SK-N-SH (cell line): ENCODE results near the gene IL15. TPM values are rescaled to one million over a fixed set of nuclear protein-coding genes. Genes with fewer than 3 reads are reported as not detected.

Experiments
- CTCF ChIA-PET: fragments of 300-600, 350-600 bp; formaldehyde crosslinking; extraction: SDS; loops from one replicate; lab custom pipeline; 2021; lab: Yijun Ruan, JAX
- POLR2A ChIA-PET: fragments of 350-600 bp; sonication (Branson Sonifier 250); formaldehyde crosslinking; extraction: SDS; loops from one replicate; lab custom pipeline; 2020; ENCODE audit warnings: antibody characterized with exemption, inconsistent platforms; lab: Yijun Ruan, JAX
- DNase-seq: peaks from one replicate; pipeline ENCODE4 v3.0.0; 2012
- H2AFZ ChIP-seq: fragments of 200-600 bp; sonication (generic); 2 replicates; pipeline ENCODE4 v1.8.1; 2016; ENCODE audit warnings: antibody characterized with exemption, mild to moderate bottlenecking, low read depth
- H3F3A ChIP-seq: fragments of 200-600 bp; sonication (generic); replicated peaks from 2 replicates; pipeline ENCODE3; 2016; ENCODE audit warnings: antibody characterized with exemption, mild to moderate bottlenecking; ENCODE audit not compliant: insufficient read depth
- H3K27ac ChIP-seq, 2 experiments: fragments of 200-500 bp in 1 of 2; fragments of 200-600 bp in 1 of 2; sonication (Bioruptor generic) in 1 of 2; sonication (generic), shearing (Covaris generic) in 1 of 2; 2 replicates each; pipeline versions ENCODE4 v1.5.1 to v1.6.1; 2014 to 2016; ENCODE audit warnings: low read depth in 2 of 2, inconsistent platforms in 1 of 2, low read length in 1 of 2, mild to moderate bottlenecking in 1 of 2, mixed read lengths in 1 of 2
- H3K27me3 ChIP-seq: fragments of 200-600 bp; sonication (generic), shearing (Covaris generic); 2 replicates; pipeline ENCODE4 v1.6.1; 2016; ENCODE audit warnings: mixed run types; ENCODE audit not compliant: insufficient read depth
- H3K36me3 ChIP-seq, 2 experiments: fragments of 200-500 bp in 1 of 2; fragments of 200-600 bp in 1 of 2; sonication (Bioruptor generic) in 1 of 2; sonication (generic) in 1 of 2; replicated peaks in 1 of 2; 2 replicates each; pipeline versions ENCODE3 to v1.5.1; 2014 to 2016; ENCODE audit warnings: low read length in 1 of 2, mild to moderate bottlenecking in 1 of 2; ENCODE audit not compliant: insufficient read depth in 2 of 2, control insufficient read depth in 1 of 2
- H3K4me1 ChIP-seq, 2 experiments: fragments of 200-500 bp in 1 of 2; fragments of 200-600 bp in 1 of 2; sonication (Bioruptor generic) in 1 of 2; sonication (generic), shearing (Covaris generic) in 1 of 2; 2 replicates each; pipeline versions ENCODE4 v1.5.1 to v1.6.1; 2014 to 2016; ENCODE audit warnings: low read depth in 1 of 2, low read length in 1 of 2, mixed run types in 1 of 2; ENCODE audit not compliant: insufficient read depth in 2 of 2, control insufficient read depth in 1 of 2
- H3K4me2 ChIP-seq: fragments of 200-600 bp; sonication (generic), shearing (Covaris generic); 2 replicates; pipeline ENCODE4 v1.6.1; 2017; ENCODE audit warnings: mixed run types
- H3K4me3 ChIP-seq, 2 experiments: fragments of 200-500 bp in 1 of 2; fragments of 200-600 bp in 1 of 2; sonication (Bioruptor generic) in 1 of 2; sonication (generic), shearing (Covaris generic) in 1 of 2; 2 replicates each; pipeline versions ENCODE4 v1.5.1 to v1.8.1; 2014 to 2016; ENCODE audit warnings: low read depth in 2 of 2, inconsistent platforms in 1 of 2, low read length in 1 of 2, mild to moderate bottlenecking in 1 of 2, mixed read lengths in 1 of 2, moderate library complexity in 1 of 2
- H3K79me2 ChIP-seq: fragments of 200-600 bp; sonication (generic); 2 replicates; pipeline ENCODE4 v1.8.1; 2017; ENCODE audit warnings: mild to moderate bottlenecking; ENCODE audit not compliant: insufficient read depth
- H3K9ac ChIP-seq: fragments of 200-600 bp; sonication (generic); 2 replicates; pipeline ENCODE4 v1.6.1; 2017; ENCODE audit warnings: mixed run types
- H3K9me2 ChIP-seq: fragments of 200-600 bp; sonication (generic); 2 replicates; pipeline ENCODE4 v1.6.1; 2017; ENCODE audit warnings: mixed run types
- H3K9me3 ChIP-seq: fragments of 200-600 bp; sonication (generic); 2 replicates; pipeline ENCODE4 v1.6.1; 2017; ENCODE audit warnings: mixed run types, mild to moderate bottlenecking, moderate library complexity
- H4K20me1 ChIP-seq: fragments of 200-600 bp; sonication (generic); 2 replicates; pipeline ENCODE4 v1.6.1; 2017; ENCODE audit warnings: mild to moderate bottlenecking, mixed run types; ENCODE audit not compliant: insufficient read depth
- CHD2 ChIP-seq: fragments of 150-350 bp; IDR thresholded peaks from 2 replicates; pipeline ENCODE4 v1.6.1; 2018; ENCODE audit warnings: low read length; ENCODE audit not compliant: partially characterized antibody
- CTCF ChIP-seq: fragments of 200-600 bp; sonication (generic); IDR thresholded peaks from 2 replicates; pipeline ENCODE4 v1.6.1; 2017; ENCODE audit warnings: antibody characterized with exemption, mild to moderate bottlenecking, moderate library complexity
- FOXM1 ChIP-seq: IDR thresholded peaks from 2 replicates; pipeline ENCODE4 v1.4.0; 2012; ENCODE audit warnings: low read depth, mild to moderate bottlenecking
- GABPA ChIP-seq: IDR thresholded peaks from 2 replicates; pipeline ENCODE4 v1.4.0; 2012; ENCODE audit warnings: low read depth, mild to moderate bottlenecking
- GATA2 ChIP-seq: sonication (generic); formaldehyde crosslinking; IDR thresholded peaks from 2 replicates; pipeline ENCODE4 v1.5.0; 2020; ENCODE audit warnings: mild to moderate bottlenecking, missing genetic modification reagents
- MAX ChIP-seq: IDR thresholded peaks from 2 replicates; pipeline ENCODE4 v1.4.0; 2012; ENCODE audit warnings: low read depth
- MXI1 ChIP-seq: IDR thresholded peaks from 2 replicates; pipeline ENCODE4 v1.6.1; 2012; ENCODE audit warnings: mild to moderate bottlenecking, low read depth, low read length, improper control_type of control experiment
- RAD21 ChIP-seq: IDR thresholded peaks from 2 replicates; pipeline ENCODE4 v1.6.1; 2012; ENCODE audit warnings: mild to moderate bottlenecking, low read length
- REST ChIP-seq: IDR thresholded peaks from 2 replicates; pipeline ENCODE4 v1.6.1; 2012; ENCODE audit warnings: mild to moderate bottlenecking, low read depth, low read length, moderate library complexity
- SMC3 ChIP-seq: IDR thresholded peaks from 2 replicates; pipeline ENCODE4 v1.6.1; 2012; ENCODE audit warnings: low read depth, low read length, improper control_type of control experiment
- ZBTB33 ChIP-seq: IDR thresholded peaks from 2 replicates; pipeline ENCODE4 v1.4.0; 2012; ENCODE audit warnings: low read depth, borderline replicate concordance
- WGBS: methylation state at CpG from one replicate; pipeline ENCODE4 v1.1.6; 2017; ENCODE audit warnings: low lambda C conversion rate; 5-methylcytosine and 5-hydroxymethylcytosine counted together
- polyA plus RNA-seq, 3 experiments: library from polyadenylated mRNA; depleted of rRNA; stranded (reverse); fragments of >200 nt; gene quantifications; 2 replicates each; pipeline ENCODE4 v1.2.3, GENCODE V29; 2012

The IL15 gene
- polyA plus RNA-seq, 1 of the 3 experiments (the other 2 are of a cell fraction): 3.7 TPM

GRCh38 chr4:141635736-141636081, 674 bp upstream of the IL15 start:
- Histone ChIP-seq H3F3A (no peaks in the 10 kb centered on the region), H3K27ac (no peak overlapping the region), H3K4me1 (peaks cover 0 to 7% of the 10 kb centered on the region in 2 experiments; a peak in 2 of 4 replicates), H4K20me1 (no peaks in the 10 kb centered on the region), H3K36me3 (no peaks in the 10 kb centered on the region), H2AFZ (peak overlapping the region; percentile 86), H3K9ac (0 out of 2 replicates have a peak overlapping the region, but pooled peaks have one; percentile 81), H3K27me3 (no peaks in the 10 kb centered on the region), H3K9me2 (no peaks in the 10 kb centered on the region), H3K9me3 (no peaks in the 10 kb centered on the region), H3K79me2 (peaks cover 4% of the 10 kb centered on the region; the same call in 1 of the 2 replicates), H3K4me2 (peak overlapping the region; percentile 75), H3K4me3 (peak overlapping the region; percentile 87 to 88; a peak in 3 of 4 replicates)
- CTCF ChIA-PET: interaction anchor here (1.3 kb wide), 1 partner anchor 10 kb away, joined by 3 read pairs; no protein-coding TSS in a partner anchor
- no peak for DNase-seq
- POLR2A ChIA-PET: interaction anchor here (0.7 kb wide), 1 partner anchor 236 kb away, joined by 3 read pairs; no protein-coding TSS in a partner anchor
- TF ChIP-seq GABPA: no peak
- TF ChIP-seq SMC3: no peak
- no peak for TF ChIP-seq GATA2 (CRISPR knock-in tag)
- no peak for TF ChIP-seq CTCF
- no peak for TF ChIP-seq FOXM1
- no peak for TF ChIP-seq RAD21
- TF ChIP-seq CHD2: no peak
- TF ChIP-seq REST: no peak
- no peak for TF ChIP-seq MXI1
- WGBS: 92% methylated on average over 5 of the region's 5 CpGs

- Histone ChIP-seq H3K9me2 (no peaks in the 10 kb centered on the region), H2AFZ (peak overlapping the region; percentile 86), H3K9me3 (no peaks in the 10 kb centered on the region), H3K4me1 (peaks cover 0 to 7% of the 10 kb centered on the region in 2 experiments; a peak in 2 of 4 replicates), H3K27ac (peak overlapping the region in 1 of 2 experiments; percentile 42; a peak in 3 of 4 replicates), H3K36me3 (no peaks in the 10 kb centered on the region), H3K4me3 (peak overlapping the region; percentile 87 to 88), H4K20me1 (no peaks in the 10 kb centered on the region), H3K27me3 (no peaks in the 10 kb centered on the region), H3F3A (no peaks in the 10 kb centered on the region), H3K9ac (peak overlapping the region; percentile 81), H3K4me2 (peak overlapping the region; percentile 75), H3K79me2 (peaks cover 4% of the 10 kb centered on the region; the same call in 1 of the 2 replicates)
- TF ChIP-seq ZBTB33 (no peak), MAX (0 out of 2 replicates have a peak, but pooled peaks have one; percentile 18), REST (peak; percentile 50; the same call in 1 of the 2 replicates)
- WGBS: 13% methylated on average over 21 of the region's 41 CpGs
- CTCF ChIA-PET: interaction anchor here (0.8 to 2.6 kb wide), 4 partner anchors 11 to 331 kb away, joined by 3 to 8 read pairs (median 3); no protein-coding TSS in a partner anchor
- POLR2A ChIA-PET: no interaction called here
- peak; percentile 81 for DNase-seq
Observed at GRCh38 chr4:141636771-141637460, 533 bp downstream of the IL15 start.
